GM18508 (cell line): ENCODE data around the gene PSMD5.

Source experiments
- ATAC-seq: cut with Tn5 transposase; IDR thresholded peaks from one replicate; pipeline ENCODE4 v1.9.1; 2021; ENCODE audit warnings: moderate number of reproducible peaks; ENCODE audit not compliant: insufficient read depth, unreplicated experiment

Gene PSMD5

GRCh38 chr9:120768247-120768646, 74.5 kb downstream of the PSMD5 start:
- no peak for ATAC-seq

- ATAC-seq = no peak
Observed at GRCh38 chr9:120767451-120767850, 75.3 kb downstream of the PSMD5 start.
